Measurements from ENCODE around the gene TPP1. TPM values are rescaled to one million over a fixed set of nuclear protein-coding genes. Genes with fewer than 3 reads are reported as not detected.

TPP1 gene
- total and polyA plus RNA-seq, 9 of the 15 experiments (the other 6 are each of a cell fraction or from before 2014, with no cell fraction given): 7.5 to 75.8 (median 15.7) TPM

DNA sequence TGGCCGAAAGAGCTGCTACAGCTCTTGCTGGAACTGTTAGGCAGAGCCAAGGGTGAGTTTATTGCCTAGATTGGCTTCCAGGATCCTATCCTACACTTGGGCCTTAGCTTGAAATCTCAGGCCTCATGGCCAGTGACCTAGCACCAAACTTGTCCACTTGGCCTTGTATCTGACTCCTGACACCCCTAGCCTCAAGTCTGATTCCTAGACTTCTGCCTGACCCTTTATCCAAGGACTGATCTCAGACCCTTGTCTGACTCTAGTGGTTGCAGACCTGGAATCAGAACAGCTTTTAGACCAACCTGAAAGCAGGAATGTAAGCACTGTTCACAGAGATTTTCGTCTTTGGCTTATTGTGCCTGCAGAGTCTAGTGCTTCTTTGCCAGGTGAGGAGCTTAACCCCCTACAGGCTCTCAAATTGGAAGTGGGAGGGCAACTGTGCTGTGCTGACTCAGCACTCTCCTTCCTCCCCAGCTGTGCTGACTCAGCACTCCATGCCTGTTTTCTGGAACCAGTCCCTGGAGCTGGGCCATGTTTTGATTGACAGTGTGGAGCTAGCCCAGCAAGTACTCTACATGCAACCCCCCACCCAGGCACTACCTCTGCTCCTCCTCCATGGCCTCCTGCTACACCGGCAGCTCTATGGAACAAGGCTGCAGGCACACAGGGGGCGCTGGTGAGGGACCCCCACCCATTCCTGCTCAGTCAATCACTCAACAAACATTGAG is 50.9 kb downstream of the TPP1 start (continued):
- TF ChIP-seq ZNF518B (CRISPR knock-in tag; IDR thresholded peaks at IDR 0.05) (no peak), TRIM24 (IDR thresholded peaks at IDR 0.05) (peak; percentile 56 to 84; a peak in 3 of 4 replicates), MYC (IDR thresholded peaks at IDR 0.05; ENCODE audit: low read depth, low read length) (0 out of 2 replicates have a peak, but pooled peaks have one; percentile 19), MYC (CRISPR knock-in tag; IDR thresholded peaks at IDR 0.05; ENCODE audit: borderline replicate concordance, low read depth) (no peak; the same call in 1 of the 2 replicates), CBFA2T3 (IDR thresholded peaks at IDR 0.05) (peak; percentile 84), MCM2 (IDR thresholded peaks at IDR 0.05; ENCODE audit: low read depth) (no peak), KAT2B (IDR thresholded peaks at IDR 0.05; ENCODE audit: low read depth, low read length) (no peak), ZFP36 (IDR thresholded peaks at IDR 0.05; ENCODE audit: low read depth, low read length, partially characterized antibody) (peak; percentile 1), CTCF (IDR thresholded peaks at IDR 0.05 in 2 of 3, conservative IDR thresholded peaks at IDR 0.05 in 1 of 3; ENCODE audit: insufficient read depth in 2 of 3, low read depth in 1 of 3, low read length in 3 of 3) (peak; percentile 21 to 50 (median 36); a peak in 5 of 6 replicates), MTA1 (IDR thresholded peaks at IDR 0.05; ENCODE audit: borderline replicate concordance) (peak; percentile 70; the same call in 1 of the 2 replicates), ADNP (tag; IDR thresholded peaks at IDR 0.05) (no peak), SMAD3 (CRISPR knock-in tag; conservative IDR thresholded peaks at IDR 0.05) (0 out of 2 replicates have a peak, but pooled peaks have one; percentile 34), KDM2B (CRISPR knock-in tag; IDR thresholded peaks at IDR 0.05) (no peak), CREM (IDR thresholded peaks at IDR 0.05; ENCODE audit: low read depth) (0 out of 2 replicates have a peak, but pooled peaks have one; percentile 10), KLF16 (IDR thresholded peaks at IDR 0.05) (peak; percentile 48; the same call in 1 of the 2 replicates)
- TF ChIP-seq, protein P1, sequence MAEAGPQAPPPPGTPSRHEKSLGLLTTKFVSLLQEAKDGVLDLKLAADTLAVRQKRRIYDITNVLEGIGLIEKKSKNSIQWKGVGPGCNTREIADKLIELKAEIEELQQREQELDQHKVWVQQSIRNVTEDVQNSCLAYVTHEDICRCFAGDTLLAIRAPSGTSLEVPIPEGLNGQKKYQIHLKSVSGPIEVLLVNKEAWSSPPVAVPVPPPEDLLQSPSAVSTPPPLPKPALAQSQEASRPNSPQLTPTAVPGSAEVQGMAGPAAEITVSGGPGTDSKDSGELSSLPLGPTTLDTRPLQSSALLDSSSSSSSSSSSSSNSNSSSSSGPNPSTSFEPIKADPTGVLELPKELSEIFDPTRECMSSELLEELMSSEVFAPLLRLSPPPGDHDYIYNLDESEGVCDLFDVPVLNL (CRISPR knock-in tag; IDR thresholded peaks at IDR 0.05; ENCODE audit: low read depth): no peak
- TF ChIP-seq, protein P2, sequence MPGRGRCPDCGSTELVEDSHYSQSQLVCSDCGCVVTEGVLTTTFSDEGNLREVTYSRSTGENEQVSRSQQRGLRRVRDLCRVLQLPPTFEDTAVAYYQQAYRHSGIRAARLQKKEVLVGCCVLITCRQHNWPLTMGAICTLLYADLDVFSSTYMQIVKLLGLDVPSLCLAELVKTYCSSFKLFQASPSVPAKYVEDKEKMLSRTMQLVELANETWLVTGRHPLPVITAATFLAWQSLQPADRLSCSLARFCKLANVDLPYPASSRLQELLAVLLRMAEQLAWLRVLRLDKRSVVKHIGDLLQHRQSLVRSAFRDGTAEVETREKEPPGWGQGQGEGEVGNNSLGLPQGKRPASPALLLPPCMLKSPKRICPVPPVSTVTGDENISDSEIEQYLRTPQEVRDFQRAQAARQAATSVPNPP (IDR thresholded peaks at IDR 0.05; ENCODE audit: borderline replicate concordance, insufficient read depth, insufficient read length): no peak

All from K562 (cell line).